Measurements from ENCODE around the gene DDAH1. TPM values are rescaled to one million over a fixed set of nuclear protein-coding genes. Genes with fewer than 3 reads are reported as not detected.

The DDAH1 gene
- total and polyA plus RNA-seq, 2 experiments from 2014 or later, result 9.1 to 15.5 TPM

DNA sequence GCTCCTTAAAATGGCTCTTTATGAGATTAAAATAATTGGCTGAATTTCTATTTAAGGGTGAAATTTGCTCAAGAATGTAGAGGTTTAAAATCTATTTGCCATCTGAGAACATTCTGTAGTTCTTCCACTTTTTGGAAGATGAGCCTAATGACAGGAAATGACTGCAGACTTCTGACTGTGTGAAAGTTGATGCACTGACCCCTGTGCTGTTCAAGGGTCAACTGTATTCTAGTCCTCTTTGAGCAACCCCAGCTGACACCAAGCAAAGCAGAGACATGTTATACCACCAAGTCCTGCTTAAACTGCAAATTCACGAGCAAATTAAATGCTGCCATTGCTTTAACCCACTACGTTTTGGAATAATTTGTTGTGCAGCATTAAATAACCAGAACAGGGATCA, 26.6 kb downstream of the DDAH1 start:
- no peak overlapping the region for H3K4me3 ChIP-seq
- peak in 1 of 2 donors; percentile 35 for DNase-seq (ENCODE audit: low read depth in 1 of 2, low spot score in 1 of 2)
- TF ChIP-seq, protein P1, sequence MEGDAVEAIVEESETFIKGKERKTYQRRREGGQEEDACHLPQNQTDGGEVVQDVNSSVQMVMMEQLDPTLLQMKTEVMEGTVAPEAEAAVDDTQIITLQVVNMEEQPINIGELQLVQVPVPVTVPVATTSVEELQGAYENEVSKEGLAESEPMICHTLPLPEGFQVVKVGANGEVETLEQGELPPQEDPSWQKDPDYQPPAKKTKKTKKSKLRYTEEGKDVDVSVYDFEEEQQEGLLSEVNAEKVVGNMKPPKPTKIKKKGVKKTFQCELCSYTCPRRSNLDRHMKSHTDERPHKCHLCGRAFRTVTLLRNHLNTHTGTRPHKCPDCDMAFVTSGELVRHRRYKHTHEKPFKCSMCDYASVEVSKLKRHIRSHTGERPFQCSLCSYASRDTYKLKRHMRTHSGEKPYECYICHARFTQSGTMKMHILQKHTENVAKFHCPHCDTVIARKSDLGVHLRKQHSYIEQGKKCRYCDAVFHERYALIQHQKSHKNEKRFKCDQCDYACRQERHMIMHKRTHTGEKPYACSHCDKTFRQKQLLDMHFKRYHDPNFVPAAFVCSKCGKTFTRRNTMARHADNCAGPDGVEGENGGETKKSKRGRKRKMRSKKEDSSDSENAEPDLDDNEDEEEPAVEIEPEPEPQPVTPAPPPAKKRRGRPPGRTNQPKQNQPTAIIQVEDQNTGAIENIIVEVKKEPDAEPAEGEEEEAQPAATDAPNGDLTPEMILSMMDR (IDR thresholded peaks at IDR 0.05; ENCODE audit: low read depth, low read length), result no peak
- no peaks in the 10 kb centered on the region for H3K9me3 ChIP-seq (ENCODE audit: low read depth)
- no peaks in the 10 kb centered on the region for H3K27me3 ChIP-seq
- no peaks in the 10 kb centered on the region for H3K36me3 ChIP-seq
- H3K4me1 ChIP-seq (ENCODE audit: low read depth), result peaks cover 3% of the 10 kb centered on the region
- no peak overlapping the region for H3K27ac ChIP-seq

DNA sequence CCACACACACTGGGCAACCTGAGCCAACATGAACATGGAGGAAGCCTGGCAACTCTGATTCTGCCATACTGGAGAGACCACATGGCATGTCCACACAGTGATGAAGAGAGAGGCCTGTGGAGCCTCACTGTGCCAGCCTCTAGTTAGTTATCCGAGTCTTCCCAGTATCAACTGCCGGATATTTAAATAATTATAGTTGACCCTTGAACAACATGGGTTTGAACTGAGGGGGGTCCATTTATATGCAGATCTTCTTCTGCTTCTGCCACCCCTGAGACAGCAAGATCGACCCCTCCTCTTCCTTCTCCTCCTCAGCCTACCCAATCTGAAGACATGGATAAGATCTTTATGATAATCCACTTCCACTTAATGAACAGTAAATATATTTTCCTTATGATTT, 27.8 kb downstream of the DDAH1 start:
- TF ChIP-seq, protein P1 (IDR thresholded peaks at IDR 0.05; ENCODE audit: low read depth, low read length), result no peak
- H3K27me3 ChIP-seq, result no peaks in the 10 kb centered on the region
- H3K36me3 ChIP-seq, result no peaks in the 10 kb centered on the region
- no peak overlapping the region for H3K27ac ChIP-seq
- peaks cover 3% of the 10 kb centered on the region for H3K4me1 ChIP-seq (ENCODE audit: low read depth)
- no peaks in the 10 kb centered on the region for H3K9me3 ChIP-seq (ENCODE audit: low read depth)
- no peak overlapping the region for H3K4me3 ChIP-seq
- no peak for DNase-seq (ENCODE audit: low read depth in 1 of 2, low spot score in 1 of 2)

DNA sequence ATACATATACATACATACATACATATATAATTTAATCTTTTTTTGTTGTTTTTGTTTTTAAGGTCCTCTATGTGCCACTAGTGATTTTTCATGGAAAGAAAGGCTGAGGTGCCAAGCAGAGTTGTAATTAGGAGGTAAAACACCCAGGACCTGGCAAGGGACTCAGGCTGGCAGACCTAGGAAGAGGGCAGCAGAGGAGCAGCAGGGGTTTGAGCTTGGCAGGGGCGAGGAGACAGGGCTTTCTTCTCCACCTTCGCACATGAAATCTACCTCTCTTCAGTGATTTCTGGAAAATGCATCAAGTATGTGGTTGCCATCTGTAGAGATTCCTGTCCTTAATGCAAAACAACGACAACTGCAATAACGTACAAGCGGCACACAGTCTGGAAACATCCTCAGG, 31.9 kb downstream of the DDAH1 start:
- TF ChIP-seq, protein P1 (IDR thresholded peaks at IDR 0.05; ENCODE audit: low read depth, low read length), result no peak
- H3K4me3 ChIP-seq, result no peak overlapping the region
- H3K27ac ChIP-seq, result no peak overlapping the region
- DNase-seq (ENCODE audit: low read depth in 1 of 2, low spot score in 1 of 2), result no peak
- H3K4me1 ChIP-seq (ENCODE audit: low read depth), result no peaks in the 10 kb centered on the region
- H3K27me3 ChIP-seq, result no peaks in the 10 kb centered on the region
- H3K9me3 ChIP-seq (ENCODE audit: low read depth), result no peaks in the 10 kb centered on the region
- no peaks in the 10 kb centered on the region for H3K36me3 ChIP-seq

DNA sequence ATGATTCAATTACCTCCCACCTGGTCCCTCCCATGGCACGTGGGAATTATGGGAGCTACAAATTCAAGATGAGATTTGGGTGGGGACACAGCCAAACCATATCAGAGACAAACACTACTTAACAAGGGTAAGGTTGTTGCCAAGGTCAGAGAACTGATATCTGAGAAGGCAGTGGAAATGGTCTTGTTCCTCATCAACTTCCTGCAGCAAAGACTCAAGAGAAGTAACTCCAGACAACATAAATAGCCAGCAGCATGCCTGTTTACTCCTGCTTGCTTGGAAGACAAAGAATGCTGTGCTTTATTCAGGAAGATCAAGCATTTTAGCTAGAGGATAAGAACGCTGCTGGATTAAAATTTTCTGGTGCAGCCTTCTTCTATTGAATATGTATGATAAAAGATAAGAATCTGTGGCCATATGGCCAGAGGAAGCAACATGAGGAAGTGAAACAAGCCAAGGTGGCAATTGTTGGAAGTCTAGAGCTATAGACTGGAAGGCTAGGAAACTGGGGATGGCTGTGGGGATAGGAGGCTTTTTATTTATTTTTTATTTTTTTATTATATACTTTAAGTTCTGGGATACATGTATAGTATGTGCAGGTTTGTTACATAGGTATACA, 36.4 kb downstream of the DDAH1 start:
- H3K4me3 ChIP-seq, result no peak overlapping the region
- H3K27ac ChIP-seq, result no peak overlapping the region
- H3K9me3 ChIP-seq (ENCODE audit: low read depth), result no peaks in the 10 kb centered on the region
- TF ChIP-seq, protein P1 (IDR thresholded peaks at IDR 0.05; ENCODE audit: low read depth, low read length), result no peak
- no peaks in the 10 kb centered on the region for H3K27me3 ChIP-seq
- H3K36me3 ChIP-seq, result no peaks in the 10 kb centered on the region
- DNase-seq (ENCODE audit: low read depth in 1 of 2, low spot score in 1 of 2), result no peak
- peaks cover 6% of the 10 kb centered on the region for H3K4me1 ChIP-seq (ENCODE audit: low read depth)

DNA sequence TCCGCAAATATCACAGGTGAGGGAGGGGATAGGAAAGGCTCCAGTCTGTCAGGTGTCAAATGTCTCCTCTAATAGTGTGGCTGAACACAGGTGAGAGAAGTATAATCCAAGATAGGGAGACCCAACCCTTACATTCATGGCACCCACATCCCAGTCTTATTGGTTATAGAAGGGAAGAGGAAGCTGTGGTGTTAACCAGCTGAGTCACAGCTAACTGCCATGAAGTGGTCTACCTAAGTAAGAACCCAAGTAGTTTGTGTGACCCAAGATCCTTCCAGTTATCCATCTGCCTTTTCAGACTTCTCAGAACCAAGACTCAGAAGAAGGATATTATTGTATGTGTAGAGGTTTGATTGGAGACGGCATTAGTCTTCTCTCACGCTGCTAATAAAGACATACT, 37.1 kb downstream of the DDAH1 start:
- DNase-seq (ENCODE audit: low read depth in 1 of 2, low spot score in 1 of 2), result no peak
- Histone ChIP-seq H3K36me3 (no peaks in the 10 kb centered on the region), H3K4me1 (ENCODE audit: low read depth) (peaks cover 6% of the 10 kb centered on the region), H3K27ac (no peak overlapping the region), H3K4me3 (no peak overlapping the region), H3K27me3 (no peaks in the 10 kb centered on the region), H3K9me3 (ENCODE audit: low read depth) (no peaks in the 10 kb centered on the region)
- TF ChIP-seq, protein P1 (IDR thresholded peaks at IDR 0.05; ENCODE audit: low read depth, low read length), result no peak

Measured in cardiac muscle cell (in vitro differentiated cells and primary cell).